HG02840 (cell line): ENCODE measurements around the gene SEMA4D.

ENCODE experiments used
- ATAC-seq: cut with Tn5 transposase; IDR thresholded peaks from one replicate; pipeline ENCODE4 v1.9.1; 2021; ENCODE audit warnings: mild to moderate bottlenecking, moderate library complexity, moderate number of reproducible peaks; ENCODE audit not compliant: unreplicated experiment, low FRiP score

SEMA4D gene

GRCh38 chr9:89502671-89503070 is 4.8 kb upstream of the SEMA4D start:
- no peak for ATAC-seq

GRCh38 chr9:89502038-89502601 is 4.2 kb upstream of the SEMA4D start:
- ATAC-seq, result no peak

DNA sequence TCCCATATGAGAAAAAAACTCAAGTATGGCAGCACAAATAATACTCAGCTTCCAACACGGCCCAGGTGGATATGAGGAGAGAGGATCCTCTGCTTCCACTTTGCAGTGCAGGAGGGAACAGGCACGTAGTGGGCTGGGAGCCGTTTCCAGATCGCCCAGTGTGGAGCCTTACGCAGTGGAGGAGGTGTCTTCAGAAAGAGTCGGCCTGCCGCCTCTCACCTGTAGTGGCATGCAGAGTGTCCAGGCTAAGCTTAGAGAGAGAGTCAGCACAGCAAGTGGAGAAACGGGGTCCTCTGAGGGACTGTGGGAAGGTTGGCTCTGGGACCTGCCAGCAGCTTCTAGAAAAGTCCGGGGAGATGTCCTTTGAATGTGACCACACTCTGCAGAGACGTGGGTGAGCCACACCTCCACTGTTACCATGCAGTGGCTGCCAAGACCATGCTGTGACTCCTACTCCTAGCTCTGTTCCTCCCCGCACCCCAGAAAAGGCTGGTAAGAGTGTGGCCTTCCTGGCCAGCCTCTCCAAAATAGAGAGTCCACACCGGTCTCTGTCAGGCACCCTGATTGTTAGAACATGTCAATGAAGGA is 3.5 kb upstream of the SEMA4D start:
- ATAC-seq, result no peak

- ATAC-seq, result no peak
Measured at GRCh38 chr9:89500008-89500407, 2.1 kb upstream of the SEMA4D start.

DNA sequence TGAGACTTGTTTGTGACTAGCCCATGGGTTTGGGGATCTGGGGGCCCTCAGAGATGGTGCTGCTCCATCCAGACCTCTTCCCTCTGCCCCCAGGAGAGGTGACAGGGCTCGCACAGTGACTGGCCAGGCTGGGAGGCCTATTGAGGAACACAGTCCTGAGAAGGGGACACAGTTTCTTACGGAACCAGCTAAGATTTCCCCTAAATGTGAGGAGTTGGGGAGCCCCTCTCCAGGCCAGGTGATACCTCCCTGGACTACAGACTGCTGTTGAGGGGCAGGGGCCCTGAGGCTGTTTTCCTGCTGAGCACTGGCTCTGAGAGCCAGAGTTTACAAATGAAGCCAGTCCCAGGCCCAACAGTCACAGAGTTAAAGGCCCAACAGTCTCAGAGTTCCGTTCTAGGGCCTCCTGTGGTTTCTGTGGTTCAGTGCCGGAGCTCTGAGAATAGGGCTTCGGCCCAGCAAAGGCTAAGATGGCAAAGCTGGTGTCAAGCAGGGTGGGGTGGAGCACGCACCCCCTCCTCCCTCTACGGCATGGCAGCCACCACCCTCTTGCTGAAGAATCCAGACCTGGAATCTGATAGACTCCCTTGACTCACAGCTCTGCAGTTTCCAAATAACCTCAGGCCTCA is 1.1 kb upstream of the SEMA4D start:
- no peak for ATAC-seq

GRCh38 chr9:89497257-89497963 is 503 bp downstream of the SEMA4D start:
- peak; percentile 29 for ATAC-seq

DNA sequence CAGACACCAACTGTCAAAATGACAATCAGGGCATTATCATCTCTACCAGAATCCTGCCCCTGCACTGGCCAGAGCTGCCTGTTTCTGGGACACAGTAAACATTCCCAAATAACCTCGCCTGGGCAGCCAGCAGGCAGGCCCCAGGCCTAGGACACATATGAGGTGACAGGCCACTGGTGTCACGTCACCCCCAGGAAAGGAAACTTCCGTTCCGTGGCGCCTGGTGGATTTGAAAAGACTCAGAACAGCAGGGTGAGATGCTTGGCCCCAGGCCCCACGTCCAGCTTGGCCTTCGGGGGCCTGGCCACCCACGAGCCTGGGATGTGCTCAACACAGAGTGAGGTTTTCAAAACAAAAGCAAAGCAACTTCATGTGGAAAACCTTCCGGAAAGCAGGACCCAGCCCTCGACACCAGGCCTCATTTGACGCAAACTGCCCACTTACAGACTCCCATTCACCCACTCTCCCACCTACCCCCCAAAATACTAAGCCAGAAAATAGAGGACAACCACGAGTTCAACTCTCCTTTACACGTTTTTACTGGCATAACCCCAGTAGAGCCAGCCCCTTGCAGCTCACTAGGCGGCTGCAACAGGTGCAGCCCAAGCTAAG is 1.2 kb downstream of the SEMA4D start:
- ATAC-seq, result no peak

- ATAC-seq, result no peak
Measured at GRCh38 chr9:89495824-89496560, 1.9 kb downstream of the SEMA4D start.

GRCh38 chr9:89494199-89494598 is 3.7 kb downstream of the SEMA4D start:
- no peak for ATAC-seq

GRCh38 chr9:89493671-89494070 is 4.2 kb downstream of the SEMA4D start:
- no peak for ATAC-seq

- ATAC-seq, result no peak
Measured at GRCh38 chr9:89493181-89493580, 4.7 kb downstream of the SEMA4D start.

GRCh38 chr9:89492586-89492985 is 5.3 kb downstream of the SEMA4D start:
- ATAC-seq, result no peak

DNA sequence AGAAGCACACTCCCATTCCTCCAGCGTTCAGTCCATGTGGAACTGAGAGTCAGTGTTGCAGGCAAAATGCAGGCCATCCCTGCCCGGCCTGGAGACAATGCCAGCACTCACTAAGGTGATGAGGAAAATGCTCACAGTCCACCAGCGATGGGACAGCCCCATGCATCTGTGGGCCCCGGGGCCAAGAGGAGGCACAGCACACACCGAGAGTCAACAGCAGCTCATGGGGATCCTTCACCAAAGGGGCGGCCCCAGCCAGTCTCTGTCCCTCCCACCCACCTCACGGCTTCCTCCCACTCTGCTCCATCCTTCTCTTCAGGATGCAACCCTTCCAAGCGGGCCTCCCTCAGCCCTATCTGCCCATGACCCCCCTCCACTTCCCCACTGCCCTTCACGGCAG is 6.2 kb downstream of the SEMA4D start:
- no peak for ATAC-seq

DNA sequence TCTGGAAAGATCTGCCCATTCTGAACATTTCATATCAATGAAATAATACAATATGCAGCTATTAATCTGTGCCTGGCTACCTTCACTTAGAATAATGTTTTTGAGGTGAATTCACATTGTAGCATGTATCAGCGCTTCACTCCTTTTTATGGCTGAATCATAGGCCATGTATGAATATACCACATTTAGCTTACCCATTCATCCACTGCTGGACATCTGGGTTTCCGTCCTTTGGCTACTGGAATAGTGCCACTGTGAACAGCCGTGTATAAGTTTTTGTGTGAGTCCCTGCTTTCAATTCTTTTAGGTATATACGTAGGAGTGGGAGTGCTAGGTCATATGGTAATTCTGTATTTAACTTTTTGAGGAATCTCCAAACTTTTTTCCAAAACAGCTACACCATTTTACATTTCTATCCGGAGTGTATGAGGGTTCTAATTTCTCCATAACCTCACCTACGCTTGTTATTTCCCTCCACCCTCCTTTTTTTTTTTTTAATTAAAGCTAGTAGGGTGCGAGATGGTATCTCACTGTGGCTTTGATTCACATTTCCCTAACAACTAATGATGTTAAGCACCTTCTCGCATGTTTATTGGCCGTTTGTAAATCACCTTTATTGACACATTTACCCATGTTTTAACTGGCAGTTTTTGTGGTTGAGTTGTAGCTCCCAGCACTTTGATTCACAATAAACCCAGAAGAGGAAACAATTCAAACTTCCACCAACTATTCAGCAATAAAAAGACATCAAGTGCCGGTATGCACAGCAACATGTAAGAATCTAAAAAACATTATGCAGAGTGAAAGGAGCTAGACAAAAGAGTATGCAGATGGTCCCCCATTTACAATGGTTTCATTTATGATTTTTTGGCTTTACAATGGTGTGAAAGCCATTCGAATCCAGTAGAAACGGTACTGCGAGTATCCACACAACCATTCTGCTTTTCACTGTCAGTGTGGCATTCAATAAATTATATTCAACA is 8.1 kb downstream of the SEMA4D start:
- ATAC-seq, result no peak

DNA sequence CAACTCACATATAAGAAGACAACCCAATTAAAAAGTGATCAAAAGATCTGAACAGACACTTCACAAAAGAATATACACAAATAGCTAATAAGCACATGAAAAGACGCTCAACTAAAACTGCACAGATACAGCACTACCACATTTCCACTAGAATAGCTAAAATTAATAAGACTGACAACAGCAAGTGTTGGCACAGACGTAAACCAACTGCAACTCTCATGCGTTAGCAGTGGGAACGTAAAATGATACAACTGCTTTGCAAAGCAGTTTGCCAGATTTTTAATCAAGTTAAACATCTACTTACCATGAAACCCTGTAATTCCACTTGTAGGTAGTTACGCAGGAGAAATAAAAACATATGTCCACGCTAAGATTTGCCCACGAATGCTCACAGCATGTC is 9.0 kb downstream of the SEMA4D start:
- ATAC-seq, result no peak

GRCh38 chr9:89488131-89488530 is 9.8 kb downstream of the SEMA4D start:
- no peak for ATAC-seq

- no peak for ATAC-seq
Measured at GRCh38 chr9:89486681-89487080, 11.2 kb downstream of the SEMA4D start.

DNA sequence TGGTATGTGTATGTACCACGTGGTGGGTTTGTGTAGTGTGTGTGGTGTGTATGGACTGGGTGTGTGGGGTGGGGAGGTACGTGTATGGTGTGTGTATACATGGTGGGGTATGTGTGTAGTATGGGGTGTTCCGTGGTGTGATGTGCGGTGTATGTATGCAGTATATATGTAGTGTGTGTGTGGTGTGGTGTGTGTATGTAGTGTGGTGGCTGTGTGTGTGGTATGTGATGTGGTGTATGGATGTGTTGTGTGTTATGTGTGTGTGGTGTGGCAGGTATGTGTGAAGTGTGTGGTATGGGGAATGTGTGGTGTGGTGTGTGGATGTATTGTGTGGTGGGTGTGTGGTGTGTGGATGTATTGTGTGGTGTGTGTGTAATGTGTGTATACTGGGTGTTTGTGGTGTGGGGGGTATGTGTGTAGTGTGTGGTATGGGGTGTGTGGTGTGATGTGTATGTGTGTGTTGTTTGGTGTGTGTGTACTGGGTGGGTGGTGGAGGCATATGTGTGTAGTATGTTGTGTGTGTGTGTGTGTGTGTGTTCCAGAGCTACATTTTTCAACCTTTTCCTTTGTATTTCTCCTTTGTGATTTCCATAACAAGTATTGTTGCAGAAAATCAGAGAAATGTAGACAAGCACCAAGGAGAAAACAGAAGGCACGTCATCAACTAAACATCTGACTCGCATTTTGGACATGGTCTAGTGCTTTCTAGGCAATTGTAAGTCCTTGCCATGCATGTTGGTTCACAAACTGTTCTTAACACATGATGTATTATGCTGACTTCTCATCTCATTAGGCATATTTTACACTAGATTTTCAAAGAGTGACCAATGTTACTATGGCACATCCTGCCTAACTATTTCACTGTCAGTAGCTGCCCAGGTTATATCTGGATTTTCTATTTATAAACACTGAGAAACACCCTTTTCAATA is 13.2 kb downstream of the SEMA4D start:
- no peak for ATAC-seq
